Astrocyte (in vitro differentiated cells and primary cell): ENCODE data around the gene FUT2.

ENCODE experiments used
- CTCF ChIP-seq: IDR thresholded peaks from 2 replicates; pipeline ENCODE4 v1.5.1; 2011; ENCODE audit warnings: low read depth, mild to moderate bottlenecking, inconsistent platforms, low read length, moderate library complexity; ENCODE audit not compliant: insufficient read depth
- EZH2 ChIP-seq: IDR thresholded peaks from 2 replicates; pipeline ENCODE4 v1.6.1; 2012; ENCODE audit warnings: mild to moderate bottlenecking, low read length, inconsistent platforms; ENCODE audit not compliant: insufficient read depth

GRCh38 chr19:48650974-48651682 lies 44.6 kb upstream of the FUT2 start:
- TF ChIP-seq CTCF (no peak), EZH2 (no peak)
